Activated T-cell treated with anti-CD3 and anti-CD28 coated beads for 4 hours (primary cell): ENCODE data around the gene ZNF541.
A peak's percentile ranks its signal among the peaks of the same experiment; 100 is the strongest.
"Not testable (repeated sequence)": the region's sequence is repeated elsewhere in the genome, so short reads cannot be mapped to it uniquely, and the experiment has no call there.

ENCODE experiments used
- DNase-seq: peaks from one replicate; pipeline ENCODE4 v3.0.0-alpha.2; 2020

The ZNF541 gene

GRCh38 chr19:47573071-47574026, at the start of gene ZNF541:
ZNF541 (minus strand) TSS chr19:47573148; CDS start chr19:47555856, 17,292 bp downstream.
- peak; percentile 86 for DNase-seq

GRCh38 chr19:47619763-47620162, 46.8 kb upstream of the ZNF541 start:
- no peak for DNase-seq

GRCh38 chr19:47618771-47619170, 45.8 kb upstream of the ZNF541 start:
- no peak for DNase-seq

GRCh38 chr19:47615714-47616113, 42.8 kb upstream of the ZNF541 start:
- DNase-seq: no peak

- no peak for DNase-seq
These were observed 42.3 kb upstream of the ZNF541 start for GRCh38 chr19:47615230-47615629.

GRCh38 chr19:47614559-47614958, 41.6 kb upstream of the ZNF541 start:
- DNase-seq: no peak

- DNase-seq: no peak
These were observed 41.0 kb upstream of the ZNF541 start for GRCh38 chr19:47614021-47614295.

- no peak for DNase-seq
These were observed 40.4 kb upstream of the ZNF541 start for GRCh38 chr19:47613165-47614020.

GRCh38 chr19:47610902-47611301, 38.0 kb upstream of the ZNF541 start:
- DNase-seq: no peak

- peak; percentile 24 for DNase-seq
These were observed 37.3 kb upstream of the ZNF541 start for GRCh38 chr19:47609906-47610894.

- peak; percentile 64 for DNase-seq
These were observed 36.3 kb upstream of the ZNF541 start, which contains the start of gene BICRA for GRCh38 chr19:47608969-47609905. BICRA (plus strand) TSS chr19:47609134; CDS start chr19:47673575, 64,441 bp downstream.

- DNase-seq: peak; percentile 94
These were observed 35.3 kb upstream of the ZNF541 start for GRCh38 chr19:47608074-47608918.

GRCh38 chr19:47607564-47608073, 34.7 kb upstream of the ZNF541 start:
- no peak for DNase-seq

GRCh38 chr19:47603706-47604565, 31.0 kb upstream of the ZNF541 start:
- DNase-seq: no peak

GRCh38 chr19:47601180-47601904, 28.4 kb upstream of the ZNF541 start:
- DNase-seq: no peak

GRCh38 chr19:47600246-47601179, 27.6 kb upstream of the ZNF541 start:
- peak; percentile 99 for DNase-seq

GRCh38 chr19:47599671-47600245, 26.8 kb upstream of the ZNF541 start:
- DNase-seq: not testable (repeated sequence)
